ENCODE measurements around the gene OLFM4. TPM values are rescaled to one million over a fixed set of nuclear protein-coding genes. Genes with fewer than 3 reads are reported as not detected.

The OLFM4 gene
- total and polyA plus RNA-seq, 4 donors = 0.34 to 18.1 (median 3.2) TPM

DNA sequence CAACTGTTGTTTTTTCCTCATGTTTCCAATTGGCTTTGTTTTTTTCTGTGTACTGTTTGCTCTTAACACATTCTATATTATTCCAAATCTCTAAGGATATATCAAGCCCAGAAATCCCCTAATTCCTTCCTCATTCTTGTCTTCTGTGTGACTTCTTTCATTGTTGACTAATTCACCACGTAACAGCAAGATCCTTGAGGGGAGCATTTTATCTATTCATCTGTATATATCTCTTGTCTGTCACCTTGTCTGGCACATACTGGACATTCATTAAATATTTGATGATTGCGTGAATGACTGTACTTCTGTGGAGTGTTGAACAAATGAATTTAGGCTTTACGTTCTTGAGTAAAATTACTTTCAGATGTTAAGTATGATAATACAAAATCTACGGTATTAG is 44.8 kb upstream of the OLFM4 start:
- Histone ChIP-seq H3K27ac (ENCODE audit: low read depth in 1 of 2, low read length in 1 of 2) (no peak overlapping the region), H3K4me1 (ENCODE audit: control insufficient read depth in 5 of 5, insufficient read depth in 5 of 5, low read length in 5 of 5) (no peaks in the 10 kb centered on the region), H3K27me3 (ENCODE audit: control insufficient read depth in 3 of 3, insufficient read depth in 3 of 3, low read length in 2 of 3) (peaks cover 0 to 6% (median 0%) of the 10 kb centered on the region in 3 donors), H3K9ac (ENCODE audit: insufficient read depth in 1 of 2, low read length in 2 of 2) (no peak overlapping the region), H3K4me3 (no peak overlapping the region), H3K36me3 (ENCODE audit: control insufficient read depth in 4 of 4, insufficient read depth in 4 of 4, low read length in 4 of 4) (no peaks in the 10 kb centered on the region), H3K9me3 (ENCODE audit: control insufficient read depth in 4 of 4, insufficient read depth in 3 of 4, low read length in 3 of 4) (no peaks in the 10 kb centered on the region)
- DNase-seq (no peak), ATAC-seq (ENCODE audit: insufficient read depth, low FRiP score) (no peak)
- TF ChIP-seq, protein P1, sequence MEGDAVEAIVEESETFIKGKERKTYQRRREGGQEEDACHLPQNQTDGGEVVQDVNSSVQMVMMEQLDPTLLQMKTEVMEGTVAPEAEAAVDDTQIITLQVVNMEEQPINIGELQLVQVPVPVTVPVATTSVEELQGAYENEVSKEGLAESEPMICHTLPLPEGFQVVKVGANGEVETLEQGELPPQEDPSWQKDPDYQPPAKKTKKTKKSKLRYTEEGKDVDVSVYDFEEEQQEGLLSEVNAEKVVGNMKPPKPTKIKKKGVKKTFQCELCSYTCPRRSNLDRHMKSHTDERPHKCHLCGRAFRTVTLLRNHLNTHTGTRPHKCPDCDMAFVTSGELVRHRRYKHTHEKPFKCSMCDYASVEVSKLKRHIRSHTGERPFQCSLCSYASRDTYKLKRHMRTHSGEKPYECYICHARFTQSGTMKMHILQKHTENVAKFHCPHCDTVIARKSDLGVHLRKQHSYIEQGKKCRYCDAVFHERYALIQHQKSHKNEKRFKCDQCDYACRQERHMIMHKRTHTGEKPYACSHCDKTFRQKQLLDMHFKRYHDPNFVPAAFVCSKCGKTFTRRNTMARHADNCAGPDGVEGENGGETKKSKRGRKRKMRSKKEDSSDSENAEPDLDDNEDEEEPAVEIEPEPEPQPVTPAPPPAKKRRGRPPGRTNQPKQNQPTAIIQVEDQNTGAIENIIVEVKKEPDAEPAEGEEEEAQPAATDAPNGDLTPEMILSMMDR (IDR thresholded peaks at IDR 0.05; ENCODE audit: control extremely low read depth, extremely low read depth) = no peak
- WGBS, 2 donors = 62 to 82% methylated on average over 4 of the region's 4 CpGs

GRCh38 chr13:52984881-52985363 is 43.7 kb upstream of the OLFM4 start:
- Histone ChIP-seq H3K27me3 (ENCODE audit: control insufficient read depth in 3 of 3, insufficient read depth in 3 of 3, low read length in 2 of 3) (peaks cover 0 to 6% (median 0%) of the 10 kb centered on the region in 3 donors), H3K27ac (ENCODE audit: low read depth in 1 of 2, low read length in 1 of 2) (no peak overlapping the region), H3K4me3 (no peak overlapping the region), H3K4me1 (ENCODE audit: control insufficient read depth in 5 of 5, insufficient read depth in 5 of 5, low read length in 5 of 5) (no peaks in the 10 kb centered on the region), H3K9me3 (ENCODE audit: control insufficient read depth in 4 of 4, insufficient read depth in 3 of 4, low read length in 3 of 4) (no peaks in the 10 kb centered on the region), H3K9ac (ENCODE audit: insufficient read depth in 1 of 2, low read length in 2 of 2) (no peak overlapping the region), H3K36me3 (ENCODE audit: control insufficient read depth in 4 of 4, insufficient read depth in 4 of 4, low read length in 4 of 4) (no peaks in the 10 kb centered on the region)
- TF ChIP-seq, protein P1 (IDR thresholded peaks at IDR 0.05; ENCODE audit: control extremely low read depth, extremely low read depth) = no peak
- no peak for DNase-seq
- ATAC-seq (ENCODE audit: insufficient read depth, low FRiP score) = no peak
- WGBS, 2 donors = 83 to 88% methylated on average over 5 of the region's 5 CpGs

DNA sequence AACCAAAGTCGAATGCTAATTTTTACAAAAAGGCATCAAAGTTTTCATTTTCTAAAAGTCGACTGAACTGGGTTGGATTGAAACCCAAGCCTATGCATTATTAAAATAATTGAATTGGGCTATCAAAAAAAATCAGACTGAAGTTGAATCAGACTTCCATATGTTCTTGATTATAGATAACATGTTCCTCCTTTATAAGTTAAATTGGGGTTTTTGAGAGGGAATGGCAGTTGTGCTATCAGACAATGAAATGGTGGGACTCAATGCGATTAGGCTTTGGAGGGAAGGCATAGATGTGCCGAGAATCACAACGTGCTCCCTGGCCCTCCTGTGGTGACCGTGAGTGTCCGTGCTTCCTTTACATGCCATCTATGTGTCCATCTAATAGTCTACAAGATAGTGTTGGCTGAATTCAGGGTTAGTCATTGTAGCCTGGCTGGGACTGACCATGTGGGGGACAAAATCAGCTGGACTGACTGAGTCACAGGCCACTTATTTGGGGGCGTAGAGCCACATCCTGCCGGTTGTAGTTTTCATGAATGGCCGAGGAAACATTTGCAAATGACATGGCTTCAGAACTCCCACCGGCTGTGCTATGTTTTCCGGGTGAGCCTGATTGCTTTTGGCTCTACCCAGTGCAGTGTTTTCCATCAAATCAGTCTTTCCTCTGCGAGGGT is 37.1 kb upstream of the OLFM4 start:
- no peak overlapping the region for H3K9ac ChIP-seq (ENCODE audit: insufficient read depth in 1 of 2, low read length in 2 of 2)
- H3K36me3 ChIP-seq (ENCODE audit: control insufficient read depth in 4 of 4, insufficient read depth in 4 of 4, low read length in 4 of 4) = no peaks in the 10 kb centered on the region
- H3K27ac ChIP-seq (ENCODE audit: low read depth in 1 of 2, low read length in 1 of 2) = no peak overlapping the region
- DNase-seq (no peak), ATAC-seq (ENCODE audit: insufficient read depth, low FRiP score) (no peak)
- no peaks in the 10 kb centered on the region for H3K4me1 ChIP-seq (ENCODE audit: control insufficient read depth in 5 of 5, insufficient read depth in 5 of 5, low read length in 5 of 5)
- no peak overlapping the region for H3K4me3 ChIP-seq
- WGBS, 2 donors = 88 to 93% methylated on average over 13 of the region's 13 CpGs
- peaks cover 0 to 2% (median 0%) of the 10 kb centered on the region in 4 donors for H3K9me3 ChIP-seq (ENCODE audit: control insufficient read depth in 4 of 4, insufficient read depth in 3 of 4, low read length in 3 of 4)
- no peaks in the 10 kb centered on the region for H3K27me3 ChIP-seq (ENCODE audit: control insufficient read depth in 3 of 3, insufficient read depth in 3 of 3, low read length in 2 of 3)
- TF ChIP-seq, protein P1 (IDR thresholded peaks at IDR 0.05; ENCODE audit: control extremely low read depth, extremely low read depth) = no peak
